GM18517 (cell line): Measurements from ENCODE around the gene NSMCE4A.
"Not testable (repeated sequence)": the region's sequence is repeated elsewhere in the genome, so short reads cannot be mapped to it uniquely, and the experiment has no call there.

Experiments used
- ATAC-seq: cut with Tn5 transposase; IDR thresholded peaks from one replicate; pipeline ENCODE4 v1.9.1; 2021; ENCODE audit warnings: mild to moderate bottlenecking, moderate library complexity; ENCODE audit not compliant: unreplicated experiment

The NSMCE4A gene

DNA sequence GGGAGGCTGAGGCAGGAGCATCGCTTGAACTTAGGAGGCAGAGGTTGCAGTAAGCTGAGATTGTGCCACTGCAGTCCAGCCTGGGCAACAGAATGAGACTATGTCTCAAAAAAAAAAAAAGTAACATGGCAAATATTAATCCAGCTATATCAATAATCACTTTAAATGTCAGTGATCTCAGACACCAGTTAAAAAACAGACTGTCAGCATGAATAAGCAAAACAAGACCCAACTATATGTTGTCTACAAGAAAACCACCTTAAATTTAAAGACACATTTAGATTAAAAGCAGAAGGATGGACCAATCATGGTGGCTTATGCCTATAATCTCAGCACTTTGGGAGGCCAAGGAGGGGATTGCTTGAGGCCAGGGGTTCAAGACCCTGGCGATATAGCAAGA is 38.7 kb downstream of the NSMCE4A start:
- ATAC-seq = no peak

DNA sequence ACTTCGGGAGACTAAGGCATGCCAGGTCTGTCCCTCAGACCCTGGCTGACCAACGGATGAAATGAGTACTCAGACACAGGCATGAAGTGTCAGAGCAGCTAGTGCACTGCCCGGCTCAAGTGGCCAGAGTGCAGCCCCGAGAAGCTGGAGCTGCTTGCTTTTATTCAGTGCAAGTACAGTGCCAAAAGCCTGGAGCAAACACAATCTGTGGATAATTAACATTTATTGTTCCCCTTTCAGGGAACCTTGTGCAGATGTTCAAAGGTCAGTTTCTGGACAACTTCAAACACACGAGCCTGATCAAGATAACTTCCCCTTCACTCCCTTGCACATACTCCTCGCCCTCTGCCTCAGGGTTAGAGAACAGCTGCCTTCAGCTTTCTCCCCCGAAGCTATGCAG is 39.3 kb downstream of the NSMCE4A start:
- no peak for ATAC-seq

DNA sequence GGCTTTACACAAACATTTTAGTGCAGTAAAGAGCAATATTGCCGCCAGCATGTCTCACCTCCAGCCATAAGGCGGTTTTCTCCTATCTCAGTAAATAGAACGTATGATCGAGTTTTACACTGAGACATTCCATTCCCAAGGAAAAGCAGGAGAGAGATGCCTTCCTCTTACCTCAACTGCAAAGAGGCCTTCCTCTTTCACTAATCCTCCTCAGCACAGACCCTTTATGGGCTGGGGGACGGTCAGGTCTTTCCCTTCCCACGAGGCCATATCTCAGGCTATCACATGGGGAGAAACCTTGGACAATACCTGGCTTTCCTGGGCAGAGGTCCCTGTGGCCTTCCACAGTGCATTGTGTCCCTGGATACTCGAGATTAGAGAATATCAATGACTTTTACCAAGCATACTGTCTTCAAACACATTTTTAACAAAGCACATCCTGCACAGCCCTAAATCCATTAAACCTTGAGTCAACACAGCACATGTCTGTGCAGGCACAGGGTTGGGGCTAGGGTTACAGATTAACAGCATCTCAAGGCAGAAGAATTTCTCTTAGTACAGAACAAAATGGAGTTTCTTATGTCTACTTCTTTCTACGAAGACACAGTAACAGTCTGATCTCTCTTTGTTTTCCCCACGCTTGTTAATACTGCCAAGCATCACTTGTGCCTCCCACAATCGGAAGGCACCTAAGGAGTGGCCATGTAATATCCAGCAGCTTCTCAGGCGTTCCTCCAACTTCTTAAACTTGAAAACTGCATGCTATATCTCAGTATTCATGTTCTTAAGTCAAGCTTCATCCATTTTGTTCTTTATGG is 44.5 kb downstream of the NSMCE4A start:
- ATAC-seq = not testable (repeated sequence)

DNA sequence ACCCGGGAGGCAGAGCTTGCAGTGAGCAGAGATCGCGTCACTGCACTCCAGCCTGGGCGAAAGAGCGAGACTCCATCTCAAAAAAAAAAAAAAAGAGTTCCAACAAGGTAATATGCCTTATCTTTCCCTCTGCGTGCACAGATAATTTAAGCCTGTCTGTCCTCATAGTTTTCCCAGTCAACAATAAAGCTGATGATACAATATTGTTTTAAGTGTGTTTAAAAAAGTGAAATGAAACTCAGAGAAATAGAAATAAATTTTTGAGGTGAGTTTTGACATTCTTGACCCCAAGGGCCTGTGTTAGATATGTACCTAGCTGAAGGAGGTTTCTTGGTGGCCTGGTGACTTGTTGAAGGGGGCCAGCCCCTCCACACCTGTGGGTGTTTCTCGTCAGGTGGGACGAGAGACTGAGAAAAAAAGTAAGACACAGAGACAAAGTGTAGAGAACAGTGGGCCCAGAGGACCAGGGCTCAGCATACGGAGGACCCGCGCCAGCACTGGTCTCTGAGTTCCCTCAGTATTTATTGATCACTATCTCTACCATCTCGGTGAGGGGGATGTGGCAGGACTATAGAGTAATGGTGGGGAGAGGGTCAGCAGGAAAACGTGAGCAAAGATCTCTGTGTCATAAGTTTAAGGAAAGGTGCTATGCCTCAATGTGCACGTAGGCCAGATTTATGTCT is 45.3 kb downstream of the NSMCE4A start:
- ATAC-seq = not testable (repeated sequence)

DNA sequence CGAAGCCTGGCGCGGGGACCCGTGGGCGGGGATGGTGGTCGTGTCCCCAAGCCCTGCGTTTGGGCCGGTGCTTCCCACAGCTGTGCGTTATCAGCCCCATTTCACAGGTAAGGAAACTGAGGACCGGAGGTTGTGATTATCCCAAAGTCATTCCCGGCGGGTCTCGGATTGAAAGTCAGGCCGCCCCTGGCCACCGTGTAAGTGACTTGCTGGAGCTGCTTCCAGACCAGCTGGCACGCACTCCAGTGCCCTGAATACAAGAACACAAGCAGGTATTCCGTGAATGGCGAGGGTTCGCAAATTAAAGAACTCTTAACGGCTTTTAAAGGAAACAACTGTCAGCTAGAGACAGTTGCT is 46.5 kb downstream of the NSMCE4A start:
- ATAC-seq = peak; percentile 9

DNA sequence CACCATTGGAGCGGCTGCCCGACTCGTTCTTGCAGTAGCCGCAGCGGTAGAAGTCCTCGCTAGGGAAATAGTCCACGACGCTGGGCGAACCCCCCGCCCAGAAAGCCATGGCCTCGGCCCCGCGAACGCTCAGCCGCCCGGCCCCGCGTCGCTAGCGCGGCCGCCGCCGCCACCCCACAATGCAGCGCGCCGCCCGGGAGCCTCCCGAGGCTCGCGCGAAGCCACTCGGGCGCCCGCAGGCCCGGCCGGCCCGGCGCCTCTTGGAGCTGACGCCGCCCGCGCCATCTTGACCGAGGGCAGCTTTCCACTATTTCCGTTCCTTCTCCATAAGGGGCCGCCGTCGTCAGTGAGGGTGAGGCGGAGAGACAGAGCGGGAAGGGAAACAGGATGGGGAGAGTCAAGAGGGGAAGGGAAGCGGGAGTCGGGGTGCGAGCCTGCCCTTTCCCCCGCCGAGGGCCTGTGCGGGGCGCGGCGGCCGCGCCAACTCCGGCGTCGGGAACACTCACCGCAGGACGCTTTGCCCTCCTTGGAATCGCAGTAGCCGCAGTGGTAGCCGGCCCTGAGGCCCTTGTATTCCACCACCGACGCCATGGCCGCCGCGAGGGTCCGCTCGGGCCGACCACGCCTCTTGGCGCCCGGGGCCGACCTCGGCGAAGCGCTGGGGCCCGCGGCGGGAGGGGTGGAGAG is 47.0 kb downstream of the NSMCE4A start, which contains the start of gene ATE1:
ATE1 (minus strand) TSS at position 191 of the 687 bp plus-strand sequence; CDS start at position 109, 82 bp downstream.
- ATAC-seq = peak; percentile 72

DNA sequence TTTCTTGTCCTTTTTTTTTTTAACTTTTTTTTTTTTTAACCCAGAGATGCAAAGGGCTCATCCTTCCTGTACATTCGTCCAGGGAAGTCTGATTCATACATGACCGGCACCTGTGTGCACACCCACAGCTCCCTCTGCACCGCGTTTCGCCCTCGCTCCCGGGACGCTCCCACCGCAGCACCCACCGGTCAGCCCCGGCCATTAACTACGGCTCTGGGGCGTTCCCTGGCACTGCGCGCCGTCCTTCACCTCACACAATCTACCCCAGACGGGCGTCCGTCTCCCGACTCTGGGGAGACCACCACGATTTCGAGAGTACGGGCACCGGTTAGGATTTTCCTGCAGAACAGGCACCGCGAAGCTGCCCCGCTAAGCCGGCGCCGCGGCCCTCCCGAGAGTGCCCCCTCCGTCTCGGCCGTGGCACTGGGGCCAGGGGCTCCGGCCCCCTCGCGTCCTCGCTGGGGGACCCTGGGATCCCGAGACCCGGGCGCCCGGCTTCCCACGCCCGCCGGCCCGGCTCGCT is 47.6 kb downstream of the NSMCE4A start:
- peak; percentile 60 for ATAC-seq

DNA sequence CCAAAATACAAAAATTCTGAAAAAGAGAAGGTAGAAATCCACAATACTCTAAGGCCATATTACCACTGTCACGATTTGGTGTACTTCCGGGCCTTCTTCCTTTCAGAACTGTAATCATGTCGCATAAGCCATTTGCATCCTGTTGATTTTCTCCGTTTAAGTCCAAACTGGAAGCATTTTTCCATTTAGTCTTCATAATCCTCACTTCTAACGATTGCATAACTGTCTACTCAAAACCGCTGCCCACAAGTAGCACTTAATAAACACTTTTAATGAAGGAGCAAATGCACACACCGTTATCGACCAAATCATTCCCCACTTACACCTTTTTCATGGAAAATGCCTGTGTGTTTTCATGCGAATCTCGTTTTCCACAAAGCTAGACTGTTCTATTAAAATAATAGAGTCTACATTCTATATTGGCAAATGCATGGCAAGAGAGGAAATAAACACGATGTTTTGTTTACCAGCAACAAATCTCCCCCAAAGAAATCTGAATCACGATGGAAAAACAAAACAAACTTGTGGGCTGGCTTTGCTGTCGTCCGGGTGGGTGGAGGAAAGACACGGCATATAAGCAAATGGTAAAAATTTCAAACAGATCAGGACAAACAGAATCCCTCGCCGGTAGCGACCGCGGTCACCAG is 48.2 kb downstream of the NSMCE4A start:
- ATAC-seq = peak; percentile 13

DNA sequence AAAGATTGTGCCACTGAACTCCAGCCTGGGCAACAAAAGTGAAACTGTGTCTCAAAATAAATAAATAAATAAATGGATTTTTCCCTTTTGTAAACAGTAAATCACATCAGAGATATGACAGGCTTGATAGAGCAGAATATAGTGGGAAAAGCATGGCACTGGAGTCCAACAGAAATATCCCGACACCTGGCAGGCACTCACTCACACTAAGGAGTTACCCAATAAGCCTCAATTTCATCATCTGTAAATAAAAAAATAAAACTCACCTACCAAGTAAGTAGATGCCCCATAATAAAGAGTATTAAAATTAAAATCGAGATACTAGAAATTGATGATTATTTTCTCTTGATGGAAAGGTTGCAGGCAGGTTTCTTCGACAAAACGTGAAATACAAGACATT is 48.9 kb downstream of the NSMCE4A start:
- no peak for ATAC-seq

DNA sequence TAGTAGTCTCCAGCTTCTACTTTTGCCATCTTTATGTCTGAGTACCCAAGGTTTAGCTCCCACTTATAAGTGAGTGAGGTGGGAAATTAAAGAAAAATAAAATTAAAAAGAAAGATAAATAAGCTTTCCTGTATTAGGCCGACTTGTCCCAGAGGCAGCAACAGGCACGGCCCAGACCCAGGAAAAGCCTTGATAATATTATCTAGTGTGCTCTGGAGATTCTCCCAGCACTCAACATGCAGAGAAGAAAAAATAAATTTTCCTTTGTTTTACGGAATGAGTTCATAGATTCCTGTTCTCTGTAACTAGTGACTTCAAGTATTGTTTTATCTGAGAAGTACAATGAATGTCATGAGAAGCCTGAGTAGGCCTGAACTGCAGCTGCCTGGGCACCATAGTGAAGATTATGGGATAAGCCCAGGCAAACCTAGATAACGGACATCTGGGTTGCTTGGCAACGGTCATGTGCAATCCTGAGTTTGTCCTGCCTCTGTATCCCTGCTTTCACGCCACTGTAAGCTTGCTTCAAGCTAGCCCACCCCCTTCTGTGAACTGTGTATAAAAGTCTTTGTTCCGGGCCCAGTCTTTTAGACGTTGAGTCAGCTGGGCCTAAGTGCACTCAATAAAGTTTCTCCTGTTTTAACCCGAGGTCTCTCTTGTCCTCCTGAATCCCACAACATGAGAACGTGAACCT is 53.6 kb downstream of the NSMCE4A start:
- ATAC-seq = no peak

DNA sequence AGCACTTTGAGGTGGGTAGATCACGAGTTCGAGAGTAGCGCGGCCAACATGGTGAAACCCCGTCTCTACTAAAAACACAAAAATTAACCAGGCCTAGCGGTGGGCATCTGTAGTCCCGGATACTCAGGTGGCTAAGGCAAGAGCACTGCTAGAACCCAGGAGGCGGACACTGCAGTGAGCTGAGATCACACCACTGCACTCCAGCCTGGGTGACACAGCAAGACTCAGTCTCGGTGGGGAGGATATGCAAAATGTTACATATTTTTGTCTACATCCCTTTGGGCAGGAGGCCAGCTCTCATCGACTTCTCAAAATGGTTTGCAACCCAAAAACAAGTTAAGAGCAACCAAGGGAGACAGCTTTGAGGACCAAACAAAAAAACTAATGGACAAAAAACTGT is 55.4 kb downstream of the NSMCE4A start:
- no peak for ATAC-seq

DNA sequence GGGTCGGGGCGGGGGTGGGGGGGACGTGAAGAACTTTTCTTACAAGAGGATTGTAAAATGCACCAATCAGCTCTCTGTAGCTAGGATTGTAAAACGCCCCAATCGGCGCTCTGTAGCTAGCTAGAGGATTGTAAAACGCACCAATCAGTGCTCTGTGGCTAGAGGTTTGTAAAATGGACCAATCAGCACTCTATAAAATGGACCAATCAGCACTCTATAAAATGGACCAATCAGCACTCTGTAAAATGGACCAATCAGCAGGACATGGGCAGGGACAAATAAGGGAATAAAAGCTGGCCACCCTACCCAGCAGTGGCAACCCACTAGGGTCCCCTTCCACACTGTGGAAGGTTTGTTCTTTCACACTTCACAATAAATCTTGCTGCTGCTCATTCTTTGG is 56.2 kb downstream of the NSMCE4A start:
- not testable (repeated sequence) for ATAC-seq

DNA sequence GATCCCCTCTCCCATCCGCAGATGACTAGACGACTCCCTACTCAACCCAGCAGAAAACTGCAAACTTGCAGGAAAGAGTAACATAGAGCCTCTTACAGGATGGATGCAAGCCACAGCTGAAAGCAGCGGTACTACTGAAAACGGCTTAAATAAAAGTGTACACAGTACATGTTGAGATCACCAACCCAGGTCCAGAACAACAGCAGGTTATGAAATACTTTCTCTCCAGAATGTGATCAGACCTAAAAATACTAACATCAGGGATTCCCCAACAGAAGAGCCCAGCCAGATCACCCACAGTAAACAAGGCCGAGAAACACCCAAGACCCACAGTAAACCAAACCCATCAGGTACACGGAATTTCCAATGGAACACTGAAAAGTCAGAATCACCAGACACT is 60.4 kb downstream of the NSMCE4A start:
- no peak for ATAC-seq

DNA sequence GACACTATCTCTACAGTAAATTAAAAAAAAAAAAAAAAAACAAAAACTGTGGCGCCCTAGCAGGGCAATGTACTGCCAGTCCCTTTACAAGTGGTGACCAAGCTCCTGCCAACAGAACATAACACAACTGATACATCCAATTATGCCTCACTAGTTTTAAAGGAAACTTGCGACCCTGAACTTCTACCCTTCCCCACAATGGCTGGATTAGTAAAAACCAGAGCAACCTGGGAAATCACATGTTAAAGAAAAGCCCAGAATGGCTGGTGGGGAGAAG is 63.7 kb downstream of the NSMCE4A start:
- no peak for ATAC-seq

DNA sequence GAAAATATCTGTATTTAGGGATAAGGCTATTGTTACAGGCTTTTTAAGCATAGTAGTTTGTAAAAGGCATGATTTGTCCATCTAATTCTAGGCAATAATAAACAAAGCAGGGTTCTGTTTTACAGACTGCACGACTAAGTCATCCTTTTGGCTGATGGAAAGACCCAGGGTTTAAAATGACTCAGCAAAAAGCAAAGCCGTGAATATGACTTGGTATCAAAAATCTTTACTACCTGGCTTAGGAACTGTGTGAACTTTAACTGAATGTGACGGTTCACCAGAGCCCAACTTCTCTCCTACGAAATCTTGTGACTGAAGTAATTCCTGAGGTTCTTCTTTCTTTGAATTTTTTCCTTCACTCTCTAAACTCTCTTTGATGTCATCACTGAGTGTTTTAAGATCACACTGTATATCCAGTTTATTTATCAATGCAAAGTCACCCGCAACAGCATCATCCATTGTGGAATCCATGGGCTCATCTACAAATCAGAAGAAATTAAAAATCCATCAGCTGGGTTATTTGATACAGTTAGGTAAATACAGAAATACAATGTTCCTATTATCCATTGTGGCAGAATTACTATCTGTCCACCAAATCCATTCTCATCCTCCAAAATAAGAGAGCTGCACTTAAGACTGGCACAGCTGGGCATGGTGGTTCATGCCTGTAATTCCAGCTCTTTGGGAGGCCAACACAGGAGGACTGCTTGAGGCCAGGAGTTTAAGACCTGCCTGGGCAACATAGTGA is 64.2 kb downstream of the NSMCE4A start:
- no peak for ATAC-seq
